IPS-18a (cell line): Measurements from ENCODE around the gene KNCN.

Experiments used
- H3K27ac ChIP-seq: one replicate; pipeline ENCODE4 v1.5.1; 2013; ENCODE audit warnings: low read length
- H3K27me3 ChIP-seq: one replicate; pipeline ENCODE4 v1.6.1; 2013; ENCODE audit warnings: mild to moderate bottlenecking, low read length; ENCODE audit not compliant: control insufficient read depth, insufficient read depth
- H3K36me3 ChIP-seq: one replicate; pipeline ENCODE4 v1.6.1; 2013; ENCODE audit warnings: low read depth, low read length; ENCODE audit not compliant: control insufficient read depth
- H3K4me1 ChIP-seq: one replicate; pipeline ENCODE4 v1.6.1; 2013; ENCODE audit warnings: low read depth, low read length; ENCODE audit not compliant: control insufficient read depth
- H3K4me3 ChIP-seq: one replicate; pipeline ENCODE4 v1.5.1; 2013; ENCODE audit warnings: low read length
- H3K9ac ChIP-seq: one replicate; pipeline ENCODE4 v1.6.1; 2013; ENCODE audit warnings: mild to moderate bottlenecking, low read length, moderate library complexity
- H3K9me3 ChIP-seq: one replicate; pipeline ENCODE4 v1.6.1; 2013; ENCODE audit warnings: low read depth, low read length; ENCODE audit not compliant: control insufficient read depth

KNCN gene

GRCh38 chr1:46527474-46528296 lies 23.8 kb downstream of the KNCN start:
- Histone ChIP-seq H3K36me3 (no peaks in the 10 kb centered on the region), H3K9ac (no peak overlapping the region), H3K27ac (no peak overlapping the region), H3K4me3 (no peak overlapping the region), H3K27me3 (peaks cover 99% of the 10 kb centered on the region), H3K4me1 (peaks cover 31% of the 10 kb centered on the region), H3K9me3 (no peaks in the 10 kb centered on the region)

- Histone ChIP-seq H3K4me1 (peaks cover 38% of the 10 kb centered on the region), H3K4me3 (no peak overlapping the region), H3K27me3 (peaks cover 97% of the 10 kb centered on the region), H3K9ac (no peak overlapping the region), H3K9me3 (no peaks in the 10 kb centered on the region), H3K27ac (no peak overlapping the region), H3K36me3 (no peaks in the 10 kb centered on the region)
Observed at GRCh38 chr1:46526691-46527291, 24.7 kb downstream of the KNCN start.

GRCh38 chr1:46526013-46526690 lies 25.3 kb downstream of the KNCN start:
- no peak overlapping the region for H3K4me3 ChIP-seq
- peaks cover 38% of the 10 kb centered on the region for H3K4me1 ChIP-seq
- H3K36me3 ChIP-seq = no peaks in the 10 kb centered on the region
- H3K9me3 ChIP-seq = no peaks in the 10 kb centered on the region
- H3K9ac ChIP-seq = no peak overlapping the region
- no peak overlapping the region for H3K27ac ChIP-seq
- peaks cover 91% of the 10 kb centered on the region for H3K27me3 ChIP-seq

- no peak overlapping the region for H3K4me3 ChIP-seq
- H3K36me3 ChIP-seq = no peaks in the 10 kb centered on the region
- peaks cover 40% of the 10 kb centered on the region for H3K4me1 ChIP-seq
- H3K9ac ChIP-seq = no peak overlapping the region
- H3K27ac ChIP-seq = no peak overlapping the region
- H3K27me3 ChIP-seq = peaks cover 84% of the 10 kb centered on the region
- no peaks in the 10 kb centered on the region for H3K9me3 ChIP-seq
Observed at GRCh38 chr1:46525253-46525983, 26.0 kb downstream of the KNCN start.

GRCh38 chr1:46524843-46525242 lies 26.6 kb downstream of the KNCN start:
- Histone ChIP-seq H3K9ac (no peak overlapping the region), H3K36me3 (no peaks in the 10 kb centered on the region), H3K4me1 (peaks cover 45% of the 10 kb centered on the region), H3K9me3 (no peaks in the 10 kb centered on the region), H3K27me3 (peaks cover 78% of the 10 kb centered on the region), H3K27ac (no peak overlapping the region), H3K4me3 (no peak overlapping the region)

- Histone ChIP-seq H3K4me1 (peaks cover 47% of the 10 kb centered on the region), H3K27ac (no peak overlapping the region), H3K4me3 (no peak overlapping the region), H3K9me3 (no peaks in the 10 kb centered on the region), H3K36me3 (no peaks in the 10 kb centered on the region), H3K9ac (no peak overlapping the region), H3K27me3 (peaks cover 67% of the 10 kb centered on the region)
Observed at GRCh38 chr1:46523496-46524353, 27.7 kb downstream of the KNCN start.

- H3K27ac ChIP-seq = no peak overlapping the region
- no peak overlapping the region for H3K4me3 ChIP-seq
- H3K9ac ChIP-seq = no peak overlapping the region
- no peaks in the 10 kb centered on the region for H3K36me3 ChIP-seq
- H3K27me3 ChIP-seq = peaks cover 63% of the 10 kb centered on the region
- H3K4me1 ChIP-seq = peaks cover 47% of the 10 kb centered on the region
- H3K9me3 ChIP-seq = no peaks in the 10 kb centered on the region
Observed at GRCh38 chr1:46522969-46523320, 28.5 kb downstream of the KNCN start.

GRCh38 chr1:46522184-46522968 lies 29.1 kb downstream of the KNCN start:
- Histone ChIP-seq H3K27ac (no peak overlapping the region), H3K4me3 (no peak overlapping the region), H3K36me3 (no peaks in the 10 kb centered on the region), H3K9ac (no peak overlapping the region), H3K27me3 (peaks cover 63% of the 10 kb centered on the region), H3K4me1 (peaks cover 51% of the 10 kb centered on the region), H3K9me3 (no peaks in the 10 kb centered on the region)

GRCh38 chr1:46521414-46521813 lies 30.0 kb downstream of the KNCN start:
- Histone ChIP-seq H3K4me3 (no peak overlapping the region), H3K9ac (no peak overlapping the region), H3K4me1 (peaks cover 52% of the 10 kb centered on the region), H3K36me3 (no peaks in the 10 kb centered on the region), H3K27ac (no peak overlapping the region), H3K9me3 (no peaks in the 10 kb centered on the region), H3K27me3 (peaks cover 61% of the 10 kb centered on the region)

GRCh38 chr1:46520063-46520911 lies 31.2 kb downstream of the KNCN start:
- peaks cover 61% of the 10 kb centered on the region for H3K27me3 ChIP-seq
- H3K4me1 ChIP-seq = peaks cover 46% of the 10 kb centered on the region
- H3K9ac ChIP-seq = no peak overlapping the region
- no peak overlapping the region for H3K27ac ChIP-seq
- no peaks in the 10 kb centered on the region for H3K36me3 ChIP-seq
- no peak overlapping the region for H3K4me3 ChIP-seq
- no peaks in the 10 kb centered on the region for H3K9me3 ChIP-seq
